ENCODE measurements around the gene RBM20.
"Not testable (repeated sequence)": the region's sequence is repeated elsewhere in the genome, so short reads cannot be mapped to it uniquely, and the experiment has no call there.

RBM20 gene

DNA sequence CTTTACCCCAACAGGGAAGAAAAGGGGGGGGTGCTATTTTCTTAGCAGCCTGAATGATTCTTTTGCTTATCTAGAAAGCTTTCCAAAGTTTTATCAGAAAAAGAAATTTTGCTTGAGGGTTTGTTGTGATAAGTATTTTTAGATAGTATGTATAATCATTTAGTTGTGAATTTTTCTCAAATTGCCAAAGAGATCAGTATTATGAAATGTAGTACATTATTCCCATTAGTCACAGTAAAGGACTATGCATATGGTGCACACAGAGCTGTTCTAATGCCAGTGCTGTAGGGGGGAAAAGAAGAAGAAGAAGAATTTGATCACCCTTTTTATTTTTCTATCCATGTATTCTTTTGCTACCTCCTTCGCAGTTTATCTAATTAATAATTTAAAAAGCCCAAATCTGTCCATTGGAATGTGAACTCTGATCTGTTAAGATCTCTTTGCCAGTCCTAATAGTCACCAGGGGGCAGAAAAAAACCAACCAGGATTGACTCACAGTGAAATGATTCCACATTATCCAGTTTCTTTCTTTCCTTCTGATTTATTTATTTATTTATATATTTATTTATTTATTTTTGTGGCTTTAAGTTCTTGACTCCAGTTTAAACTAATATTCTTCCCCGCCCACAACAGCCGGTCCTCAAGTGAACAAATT is 4.7 kb downstream of the RBM20 start:
- no peak for DNase-seq (ENCODE audit: low spot score)

DNA sequence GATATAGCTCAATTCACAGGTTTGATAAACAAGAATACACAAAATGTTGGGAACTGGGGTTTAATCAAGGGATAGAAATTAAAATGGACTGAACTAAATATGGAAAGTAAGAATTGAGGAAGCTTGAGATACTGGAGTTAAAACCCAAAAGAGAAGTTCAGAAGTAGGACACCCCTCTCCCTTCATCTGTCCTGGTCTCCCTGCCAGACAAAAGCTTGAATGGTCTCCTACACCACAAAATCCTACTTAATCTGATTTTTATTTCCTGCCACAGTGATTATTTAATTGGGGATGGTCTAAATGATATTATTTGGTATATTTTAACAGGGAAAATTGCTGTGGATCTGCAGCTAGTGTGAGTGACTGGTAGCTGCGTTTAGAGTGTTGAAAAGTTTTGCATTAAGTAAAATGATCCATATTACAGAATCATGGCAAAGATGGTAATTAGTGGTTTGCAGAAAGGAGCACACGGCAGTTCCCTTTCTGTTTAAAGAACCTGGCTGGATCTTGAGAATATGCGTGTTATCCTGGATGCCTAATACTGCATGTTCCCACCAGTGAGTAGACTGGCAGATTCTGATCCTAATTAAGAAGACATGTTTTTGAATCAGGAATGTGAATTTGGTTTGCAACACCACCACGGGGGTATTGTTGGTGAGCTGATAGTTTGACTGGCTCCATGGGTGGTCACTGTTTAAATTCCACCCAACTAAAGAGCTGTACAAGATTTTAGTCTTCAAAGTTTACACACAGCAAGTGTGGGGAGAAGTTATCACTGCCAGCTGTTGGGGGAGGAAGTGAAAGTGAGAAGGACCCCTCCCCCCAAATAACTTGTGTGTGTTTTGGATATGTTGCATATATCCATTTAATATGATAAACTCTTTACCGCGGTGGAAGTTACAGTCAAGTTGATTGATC is 5.5 kb downstream of the RBM20 start:
- no peak for DNase-seq (ENCODE audit: low spot score)

DNA sequence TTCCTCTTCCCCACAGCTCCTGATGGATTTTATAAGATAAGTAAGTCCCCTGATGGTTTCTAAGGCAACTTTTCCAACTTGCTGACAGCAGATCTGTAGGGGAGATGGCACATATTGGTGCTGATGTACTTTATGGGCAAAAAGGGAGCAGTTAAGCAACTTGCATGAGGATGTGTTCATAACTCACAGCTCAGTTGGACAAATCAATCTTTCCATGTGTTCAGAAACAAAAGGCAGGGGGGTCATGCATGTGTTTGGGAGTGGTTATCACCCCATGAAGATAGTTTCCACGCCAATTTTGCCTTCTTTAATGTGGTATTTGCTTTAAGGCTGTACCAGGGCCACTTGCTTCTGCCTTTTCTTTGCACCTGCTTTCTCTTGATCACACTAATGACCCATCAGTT is 6.1 kb downstream of the RBM20 start:
- DNase-seq (ENCODE audit: low spot score), result no peak

DNA sequence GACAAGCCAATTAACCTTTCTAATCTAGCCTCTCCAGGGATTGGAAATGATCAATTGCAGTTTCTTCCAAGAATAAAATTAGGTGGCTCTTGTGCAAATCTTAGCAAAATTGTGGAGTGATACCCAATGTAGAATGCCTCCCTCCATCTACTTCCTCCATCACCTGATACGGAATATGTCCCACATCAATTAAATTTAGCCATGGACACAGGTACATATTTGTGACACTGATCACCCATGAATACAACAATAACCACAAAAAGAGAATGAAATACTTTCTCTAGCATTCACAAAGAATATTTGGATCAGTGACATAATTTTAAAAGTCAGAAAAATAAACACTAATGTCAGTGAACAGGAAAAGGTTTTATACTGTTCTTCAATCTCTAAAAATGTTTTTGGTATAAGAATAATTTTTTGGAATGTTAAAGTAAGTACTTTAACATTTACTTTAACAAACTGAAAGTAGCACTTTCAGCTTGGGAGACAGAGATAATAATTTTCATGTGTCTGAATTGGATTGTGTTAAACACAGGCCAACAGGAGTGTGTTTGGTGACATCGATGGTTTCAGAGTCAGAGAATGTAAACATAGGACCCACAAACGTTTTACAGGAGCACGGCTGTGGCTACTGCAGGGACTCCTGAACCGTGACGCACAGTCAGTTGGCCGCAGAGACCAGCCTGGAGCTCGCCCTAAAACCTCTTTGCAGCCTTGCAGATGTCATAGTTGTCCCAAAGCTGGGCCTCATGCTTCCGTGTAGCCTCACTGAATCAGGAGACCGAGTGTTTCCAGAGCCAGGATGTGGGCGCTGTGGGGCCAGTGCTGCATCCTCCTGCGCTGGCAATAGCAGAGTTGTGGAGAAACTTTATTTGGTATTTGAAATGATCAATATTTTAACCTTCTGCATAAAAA is 7.2 kb downstream of the RBM20 start:
- no peak for DNase-seq (ENCODE audit: low spot score)

DNA sequence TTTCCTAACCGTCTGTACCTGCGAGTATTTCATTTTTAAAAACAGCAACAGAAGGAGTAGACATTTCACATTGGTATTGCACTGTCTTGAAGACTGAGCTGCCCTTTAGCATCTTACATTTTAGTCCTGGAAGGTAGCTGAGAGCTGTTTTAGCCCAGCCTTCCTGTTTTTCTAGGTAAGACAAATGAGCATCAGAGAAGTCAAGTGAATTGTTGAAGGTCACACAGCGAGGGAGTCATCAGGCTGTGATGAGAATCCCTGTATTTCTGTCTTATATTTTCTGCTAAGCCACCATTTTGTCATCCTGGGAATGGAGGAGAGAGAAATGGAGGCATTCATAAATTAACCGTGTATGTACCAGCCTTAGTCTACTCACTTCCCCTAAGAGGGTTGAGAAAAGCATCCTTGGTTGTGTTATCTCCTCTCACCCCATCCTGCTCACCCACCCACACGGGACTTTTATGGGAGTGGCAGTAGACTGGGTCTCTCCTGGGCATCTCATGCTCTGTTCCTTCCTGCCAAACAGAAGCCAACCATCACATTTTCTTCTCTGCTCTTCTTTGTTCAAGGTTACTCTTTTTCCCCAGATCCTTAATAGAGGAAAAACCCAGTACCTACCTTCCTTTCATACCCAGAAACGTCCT is 8.5 kb downstream of the RBM20 start:
- DNase-seq (ENCODE audit: low spot score), result no peak

DNA sequence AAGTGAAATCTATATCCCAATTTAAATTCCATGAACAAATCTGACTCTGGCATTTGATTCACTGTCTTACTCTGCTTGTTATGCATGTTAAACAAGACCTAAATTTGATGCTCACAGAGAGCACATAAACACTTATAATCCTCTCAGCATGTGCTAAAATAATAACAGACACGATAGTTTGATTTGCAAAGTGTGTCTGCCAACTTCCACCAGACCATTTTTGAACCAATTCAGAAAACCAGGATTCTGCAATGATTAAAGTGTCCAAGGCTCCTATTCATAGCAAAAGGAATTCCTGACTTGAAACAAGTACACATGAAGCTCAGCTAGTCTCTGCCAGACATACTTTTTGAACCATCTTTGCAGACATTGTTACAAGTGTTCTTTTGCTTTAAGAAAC is 11.2 kb downstream of the RBM20 start:
- DNase-seq (ENCODE audit: low spot score), result no peak

DNA sequence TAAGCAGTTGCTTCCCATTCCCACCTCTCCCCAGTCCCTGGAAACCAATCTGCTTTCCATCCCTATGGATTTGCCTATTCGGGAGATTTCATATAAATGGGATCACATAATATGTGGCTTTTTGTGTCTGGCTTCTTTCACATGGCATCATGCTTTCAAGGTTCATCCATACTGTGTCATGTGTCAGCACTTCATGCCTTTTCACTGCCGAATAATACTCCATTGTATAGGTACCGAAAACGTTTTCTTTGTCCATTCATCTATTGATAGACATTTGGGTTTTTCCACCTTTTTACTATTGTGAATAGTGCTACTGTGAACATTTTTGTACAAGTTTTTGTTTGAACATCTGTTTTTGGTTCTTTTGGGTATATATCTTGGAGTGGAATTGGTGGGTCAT is 12.5 kb downstream of the RBM20 start:
- no peak for DNase-seq (ENCODE audit: low spot score)

DNA sequence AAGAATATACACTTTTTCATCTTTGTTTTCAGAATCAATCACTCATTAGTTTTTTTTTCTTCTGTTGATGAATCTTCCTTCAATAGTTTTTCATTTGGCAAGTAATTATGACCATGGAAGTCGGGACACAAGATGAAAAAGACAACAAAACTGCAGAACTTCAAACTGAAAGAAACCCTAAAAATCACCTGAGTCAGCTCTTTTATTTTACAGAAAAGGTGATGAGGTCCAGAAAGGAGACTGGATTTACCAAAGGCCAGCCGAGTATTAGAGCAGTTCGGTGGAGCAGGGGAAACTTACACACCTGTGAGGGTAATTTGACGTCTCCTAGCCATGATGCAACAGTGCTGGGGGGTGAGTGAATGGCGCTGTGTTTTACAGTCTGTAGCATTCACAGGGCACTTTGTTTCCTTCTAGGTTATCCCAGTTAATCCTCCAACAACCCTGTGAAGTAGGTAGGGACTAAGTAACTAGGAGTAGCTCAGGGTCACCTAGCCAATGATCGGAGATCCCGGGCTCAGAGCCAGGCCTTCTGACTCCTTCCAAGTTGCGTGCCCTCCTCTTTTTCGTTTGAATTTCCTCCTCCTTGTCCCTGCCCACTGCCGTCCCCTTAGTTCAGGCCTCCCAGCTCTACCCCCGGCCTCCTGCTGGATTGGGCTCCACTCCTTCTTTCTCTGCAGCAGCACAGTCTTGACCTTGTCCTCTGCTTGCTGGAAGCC is 14.0 kb downstream of the RBM20 start:
- DNase-seq (ENCODE audit: low spot score), result no peak

DNA sequence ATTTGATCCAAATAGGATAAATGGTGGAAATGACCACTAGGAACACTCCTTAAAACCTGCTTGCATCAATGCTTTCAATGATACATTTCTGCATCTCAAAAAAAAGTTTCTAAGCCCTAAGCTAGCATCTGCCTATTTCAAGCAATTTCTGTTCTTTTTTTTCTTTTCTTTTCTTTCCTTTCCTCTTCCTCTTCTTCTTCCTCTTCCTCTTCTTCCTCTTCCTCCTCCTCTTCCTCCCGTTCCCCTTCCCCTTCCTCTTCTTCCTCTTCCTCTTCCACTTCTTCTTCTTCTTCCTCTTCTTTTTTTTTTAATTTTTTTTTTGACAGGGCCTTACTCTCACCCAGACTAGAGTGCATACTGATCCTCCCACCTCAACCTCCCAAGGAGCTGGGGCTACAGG is 15.4 kb downstream of the RBM20 start:
- no peak for DNase-seq (ENCODE audit: low spot score)

DNA sequence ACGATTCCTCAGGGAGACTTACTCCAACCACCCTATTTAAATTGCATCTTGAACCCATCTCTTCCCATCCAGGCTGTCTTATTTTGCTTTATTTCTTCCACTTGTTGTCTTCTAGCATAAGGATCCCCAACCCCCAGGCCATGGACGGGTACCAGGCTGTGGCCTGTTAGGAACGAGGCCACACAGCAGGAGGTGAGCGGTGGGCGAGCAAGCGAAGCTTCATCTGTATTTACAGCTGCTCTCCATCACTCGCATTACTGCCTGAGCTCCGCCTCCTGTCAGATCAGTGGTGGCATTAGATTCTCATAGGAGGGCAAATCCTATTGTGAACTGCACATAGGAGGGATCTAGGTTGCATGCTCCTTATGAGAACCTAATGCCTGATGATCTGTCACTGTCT is 16.2 kb downstream of the RBM20 start:
- DNase-seq (ENCODE audit: low spot score), result not testable (repeated sequence)

DNA sequence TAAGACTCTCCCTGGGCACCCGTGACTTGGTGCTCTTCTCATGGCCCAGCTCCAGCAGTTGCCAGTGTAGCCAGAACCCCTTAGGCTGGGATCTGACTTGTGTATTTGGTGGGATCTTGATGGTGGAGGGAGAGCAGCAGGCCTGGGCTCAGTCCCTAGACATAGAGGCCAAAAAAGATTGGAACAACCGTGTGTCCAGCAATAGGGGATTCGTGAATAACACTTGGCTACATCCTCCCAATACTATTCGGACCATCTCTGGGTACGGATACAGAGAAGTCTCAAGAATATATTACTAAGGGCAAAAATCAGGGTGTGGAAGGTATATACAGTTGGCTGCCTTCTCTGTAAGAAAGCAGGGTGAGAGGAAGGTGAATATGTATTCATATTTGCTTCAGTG is 17.2 kb downstream of the RBM20 start:
- no peak for DNase-seq (ENCODE audit: low spot score)

DNA sequence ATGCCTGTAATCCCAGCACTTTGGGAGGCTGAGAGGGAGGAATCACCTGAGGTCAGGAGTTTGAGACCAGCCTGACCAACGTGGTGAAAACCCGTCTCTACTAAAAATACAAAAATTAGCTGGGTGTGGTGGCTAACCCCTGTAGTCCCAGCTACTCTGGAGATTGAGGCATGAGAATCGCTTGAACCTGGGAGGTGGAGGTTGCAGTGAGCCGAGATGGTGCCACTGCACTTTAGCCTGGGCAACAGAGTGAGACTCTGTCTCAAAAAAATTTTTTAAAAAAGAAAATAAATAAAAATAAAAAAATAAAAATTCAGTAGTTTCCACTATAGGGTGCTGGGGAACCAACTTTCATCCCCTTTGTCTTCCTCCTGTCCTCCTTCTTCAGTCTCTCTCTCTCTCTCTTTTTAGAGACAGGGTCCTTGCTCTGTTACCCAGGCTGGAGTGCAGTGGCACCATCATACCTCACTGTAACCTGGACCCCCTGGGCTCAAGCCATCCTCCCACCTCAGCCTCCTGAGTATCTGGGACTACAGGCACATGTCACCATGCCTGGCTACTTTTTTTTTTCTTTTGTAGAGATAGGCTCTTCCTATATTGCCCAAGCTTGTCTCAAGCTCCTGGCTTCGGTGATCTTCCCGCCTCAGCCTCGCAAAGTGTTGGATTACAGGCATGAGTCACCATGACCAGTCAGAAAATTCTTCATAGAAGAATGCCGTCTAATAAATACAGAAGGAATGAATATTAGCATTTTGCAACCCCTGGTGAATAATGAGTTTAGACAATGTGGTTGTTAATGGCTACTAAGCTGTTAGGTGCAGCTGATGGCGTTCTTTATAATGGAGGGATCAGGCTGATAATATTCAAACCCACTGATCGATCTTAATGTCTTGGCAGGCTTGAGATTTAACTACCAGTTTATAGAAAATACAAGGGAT is 20.6 kb downstream of the RBM20 start:
- no peak for DNase-seq (ENCODE audit: low spot score)

DNA sequence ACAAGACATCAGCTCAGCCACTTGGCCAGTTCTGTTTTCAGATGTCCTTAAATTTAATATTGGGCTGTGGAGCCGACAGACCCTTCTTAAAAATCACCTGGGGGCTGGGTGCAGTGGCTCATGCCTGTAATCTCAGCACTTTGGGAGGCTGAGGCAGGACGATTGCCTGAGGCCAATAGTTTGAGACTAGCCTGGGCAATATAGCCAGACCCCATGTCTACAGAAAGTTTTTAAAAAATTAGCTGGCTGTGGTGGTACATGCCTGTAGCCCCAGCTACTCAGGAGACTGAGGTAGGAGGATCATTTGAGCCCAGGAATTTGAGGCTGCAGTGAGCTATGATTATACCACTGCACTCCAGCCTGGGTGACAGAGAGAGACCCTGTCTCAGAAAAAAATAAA is 22.1 kb downstream of the RBM20 start:
- not testable (repeated sequence) for DNase-seq (ENCODE audit: low spot score)

DNA sequence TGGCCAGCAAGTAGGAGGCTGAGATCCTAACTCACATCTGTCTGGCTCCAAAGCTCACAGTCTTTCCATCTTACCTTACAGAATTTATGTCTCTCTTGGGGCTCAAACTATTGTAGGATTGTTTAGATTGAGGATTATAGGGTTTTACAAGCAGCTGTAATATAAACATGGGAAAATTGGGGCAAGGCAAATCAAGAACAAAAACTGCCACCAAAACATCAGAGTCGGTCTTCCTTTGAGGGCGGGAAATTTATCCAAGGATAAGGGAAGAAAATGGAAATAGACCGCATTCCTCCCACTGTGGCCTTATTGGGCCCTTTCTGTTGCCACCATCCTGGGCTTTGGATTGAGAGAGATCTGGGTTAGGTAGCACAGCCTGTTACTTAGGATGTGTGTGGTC is 22.5 kb downstream of the RBM20 start:
- no peak for DNase-seq (ENCODE audit: low spot score)

DNA sequence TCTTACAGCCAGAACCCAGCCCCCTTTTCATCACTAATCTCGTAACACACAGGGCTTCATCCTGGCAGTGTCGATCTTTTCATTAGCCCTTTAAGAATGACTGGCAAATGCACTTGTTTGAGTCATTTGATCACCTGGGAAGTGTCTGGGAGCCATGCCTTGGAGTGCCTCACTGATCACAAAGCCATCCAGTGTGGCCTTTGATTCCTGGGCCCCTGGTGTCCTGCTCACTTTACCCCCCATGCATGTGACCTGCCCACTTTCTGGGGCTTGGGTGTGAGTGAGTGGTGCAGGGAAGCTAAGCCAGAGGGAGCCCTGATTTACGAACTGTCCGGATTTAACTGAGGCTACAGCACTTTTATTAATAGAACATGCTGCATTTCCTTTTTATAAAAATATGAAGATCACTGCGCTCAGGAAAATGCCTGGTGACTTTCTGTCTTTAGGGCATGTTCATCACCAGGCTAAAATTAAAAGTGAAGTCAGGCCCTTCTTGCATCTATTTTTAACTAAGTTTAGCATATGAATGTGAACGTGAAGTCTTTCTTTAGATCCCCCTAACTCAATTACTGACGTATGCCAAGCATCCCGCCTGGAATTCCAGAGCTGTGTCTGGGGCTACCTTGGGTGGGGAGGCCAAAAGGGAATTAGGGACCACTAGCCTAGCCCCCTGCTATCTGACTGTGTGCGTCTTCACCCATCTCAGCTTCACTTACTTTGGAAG is 23.6 kb downstream of the RBM20 start:
- no peak for DNase-seq (ENCODE audit: low spot score)

DNA sequence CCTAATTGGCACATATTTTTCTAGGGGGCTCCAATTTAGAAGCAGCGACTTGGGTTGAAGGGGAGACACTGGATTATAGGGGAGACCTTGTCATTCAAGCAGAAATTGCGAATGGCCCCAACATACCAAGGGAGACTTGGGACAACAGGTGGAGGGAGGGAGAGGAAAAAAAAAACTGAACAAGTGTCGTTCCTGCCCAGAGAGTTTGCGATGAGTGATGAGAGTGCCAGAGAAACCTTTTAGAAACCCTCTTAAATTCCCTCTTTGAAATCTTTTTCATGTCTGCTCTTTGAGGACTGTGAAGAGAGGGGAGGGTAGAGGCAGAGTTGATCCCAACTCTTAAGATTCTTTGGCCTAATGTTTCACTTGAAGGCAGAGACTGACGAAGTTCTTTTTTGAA is 24.3 kb downstream of the RBM20 start:
- no peak for DNase-seq (ENCODE audit: low spot score)

DNA sequence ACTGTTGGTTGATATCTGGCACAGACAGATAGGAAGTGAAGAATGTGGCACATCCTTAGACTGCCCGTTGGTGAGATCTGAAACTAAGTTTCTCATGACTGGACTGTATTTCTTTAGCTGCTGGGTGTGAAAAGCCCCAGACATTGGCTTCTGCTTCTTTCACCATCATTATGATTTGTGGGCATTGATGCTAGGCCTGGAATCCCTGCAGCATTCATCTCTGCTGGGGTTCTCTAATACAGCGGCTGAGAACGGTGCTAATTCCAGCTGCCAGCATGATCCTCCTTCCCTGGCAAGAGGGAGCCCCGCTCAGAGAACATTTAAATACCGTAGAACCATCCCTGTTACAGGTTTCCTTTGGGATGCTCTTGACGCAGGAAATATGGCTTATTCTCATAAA is 26.2 kb downstream of the RBM20 start:
- DNase-seq (ENCODE audit: low spot score), result no peak

DNA sequence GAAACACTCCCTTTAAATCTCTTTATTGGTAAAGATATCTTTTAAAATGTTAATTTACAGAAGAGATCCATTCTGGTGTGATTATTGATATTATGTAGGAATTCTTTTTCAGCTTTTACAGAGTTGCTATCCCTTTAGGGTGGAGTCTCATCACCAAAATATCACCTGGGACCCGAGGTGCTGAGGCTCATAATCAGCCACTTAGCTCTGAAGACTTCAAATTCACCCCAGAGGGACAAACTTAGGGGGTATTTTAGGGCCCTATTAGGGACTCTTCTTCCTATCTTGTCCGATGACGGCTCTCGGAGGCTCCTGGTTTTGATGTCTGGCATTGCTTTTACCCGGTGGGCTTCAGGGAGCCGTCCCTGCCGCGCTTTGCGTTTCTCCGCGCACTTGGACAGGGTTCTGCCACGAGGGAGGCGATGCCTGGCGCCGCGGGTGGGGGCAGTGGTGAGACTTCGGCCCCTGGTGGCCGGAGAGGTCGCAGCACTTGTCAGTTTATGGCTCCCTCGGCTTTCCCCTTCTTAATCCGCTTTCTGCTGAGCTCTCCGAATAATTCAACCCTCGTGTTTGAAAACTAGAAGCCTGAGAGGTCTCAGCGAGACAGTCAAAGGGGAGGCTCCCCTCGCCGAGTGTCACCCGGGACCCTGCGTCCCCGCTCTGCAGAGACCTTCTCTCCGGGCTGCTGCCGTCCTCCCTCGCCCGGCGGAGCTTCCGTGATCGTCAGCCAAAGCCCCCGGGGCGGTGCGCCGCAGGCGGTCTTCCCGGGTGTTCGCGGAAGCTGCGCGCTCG is 27.8 kb downstream of the RBM20 start:
- DNase-seq (ENCODE audit: low spot score), result peak; percentile 65

Data from SK-N-DZ (cell line).